Colonic mucosa (tissue), 4 donors: ENCODE data around the gene SLC36A3. TPM values are rescaled to one million over a fixed set of nuclear protein-coding genes. Genes with fewer than 3 reads are reported as not detected.

ENCODE experiments used
- DNase-seq: peaks from one replicate; pipeline ENCODE4 v3.0.0-alpha.2; 2020
- H3K27ac ChIP-seq: fragments of 200-600 bp; one replicate; pipeline ENCODE4 v1.8.0; 2021
- H3K27me3 ChIP-seq: fragments of 200-600 bp; one replicate; pipeline ENCODE4 v1.8.0; 2021
- H3K36me3 ChIP-seq: fragments of 200-600 bp; one replicate; pipeline ENCODE4 v1.8.0; 2021
- H3K4me1 ChIP-seq: fragments of 200-600 bp; one replicate; pipeline ENCODE4 v1.8.0; 2021; ENCODE audit warnings: mild to moderate bottlenecking
- H3K4me3 ChIP-seq: fragments of 200-600 bp; one replicate; pipeline ENCODE4 v1.8.0; 2021
- H3K9ac ChIP-seq, 2 donors: one replicate each; pipeline ENCODE4 v1.7.0; 2013; ENCODE audit warnings: control low read depth in 2 of 2, low read depth in 2 of 2, low read length in 2 of 2
- H3K9me3 ChIP-seq: fragments of 200-600 bp; one replicate; pipeline ENCODE4 v1.8.0; 2021
- intact Hi-C: fragments of 100-400 bp; cut with DNase I; formaldehyde crosslinking; loops from one replicate; pipeline ENCODE4 v1.14.1; 2022
- total RNA-seq, 2 donors: library from RNA; stranded (reverse); fragmentation: NEBNext Ultra II Directional in 1 of 2; extraction: Animal tissue kit (Norgen Biotek cat#: 25700) in 1 of 2; gene quantifications; one replicate each; pipeline ENCODE4 v1.2.1, GENCODE V29; 2021
- TF ChIP-seq, protein P1 (sequence below): fragments of 200-600 bp; IDR thresholded peaks from one replicate; pipeline ENCODE4 v1.8.0; 2022; ENCODE audit warnings: antibody characterized with exemption, mild to moderate bottlenecking
- donor health status: healthy.
- donor health status: DM: no; HTN: no; CAD: no.
- donor health status: DM: no; HTN: no; CAD: no.

SLC36A3 gene
- total RNA-seq, 2 donors from 2014 or later = not detected

DNA sequence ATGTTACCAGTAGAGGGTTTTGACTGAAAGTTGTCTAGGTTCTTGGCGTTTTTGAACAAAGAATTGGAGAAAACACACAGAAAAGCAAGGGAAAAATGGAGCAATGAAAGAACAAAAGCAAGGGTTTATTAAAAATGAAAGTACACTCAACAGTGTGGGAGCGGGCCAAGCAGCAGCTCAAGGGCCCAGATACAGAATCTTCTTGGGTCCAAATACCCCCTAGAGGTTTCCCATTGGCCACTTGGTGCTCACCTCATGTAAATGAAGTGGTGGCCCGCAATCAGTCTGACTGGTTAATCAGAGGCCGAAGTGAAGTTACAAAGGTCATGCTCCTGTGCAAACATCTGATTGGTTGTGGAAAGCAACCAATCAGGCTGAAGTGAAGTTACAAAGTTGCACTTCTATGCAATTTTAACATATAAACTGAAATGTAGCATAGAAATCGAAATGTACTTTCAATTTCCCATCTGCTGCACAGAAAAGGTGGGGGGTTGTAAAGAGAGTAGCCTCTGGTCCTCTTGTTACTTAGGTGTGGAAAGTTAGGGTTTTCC, 52.5 kb downstream of the SLC36A3 start:
- intact Hi-C loops = no loop called here
- no peaks in the 10 kb centered on the region for H3K36me3 ChIP-seq
- no peaks in the 10 kb centered on the region for H3K9me3 ChIP-seq
- H3K9ac ChIP-seq = no peak overlapping the region
- H3K27ac ChIP-seq = peak overlapping the region; percentile 56
- TF ChIP-seq, protein P1, sequence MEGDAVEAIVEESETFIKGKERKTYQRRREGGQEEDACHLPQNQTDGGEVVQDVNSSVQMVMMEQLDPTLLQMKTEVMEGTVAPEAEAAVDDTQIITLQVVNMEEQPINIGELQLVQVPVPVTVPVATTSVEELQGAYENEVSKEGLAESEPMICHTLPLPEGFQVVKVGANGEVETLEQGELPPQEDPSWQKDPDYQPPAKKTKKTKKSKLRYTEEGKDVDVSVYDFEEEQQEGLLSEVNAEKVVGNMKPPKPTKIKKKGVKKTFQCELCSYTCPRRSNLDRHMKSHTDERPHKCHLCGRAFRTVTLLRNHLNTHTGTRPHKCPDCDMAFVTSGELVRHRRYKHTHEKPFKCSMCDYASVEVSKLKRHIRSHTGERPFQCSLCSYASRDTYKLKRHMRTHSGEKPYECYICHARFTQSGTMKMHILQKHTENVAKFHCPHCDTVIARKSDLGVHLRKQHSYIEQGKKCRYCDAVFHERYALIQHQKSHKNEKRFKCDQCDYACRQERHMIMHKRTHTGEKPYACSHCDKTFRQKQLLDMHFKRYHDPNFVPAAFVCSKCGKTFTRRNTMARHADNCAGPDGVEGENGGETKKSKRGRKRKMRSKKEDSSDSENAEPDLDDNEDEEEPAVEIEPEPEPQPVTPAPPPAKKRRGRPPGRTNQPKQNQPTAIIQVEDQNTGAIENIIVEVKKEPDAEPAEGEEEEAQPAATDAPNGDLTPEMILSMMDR = no peak
- H3K4me1 ChIP-seq = peaks cover 6% of the 10 kb centered on the region
- no peak overlapping the region for H3K4me3 ChIP-seq
- peak; percentile 34 for DNase-seq
- no peaks in the 10 kb centered on the region for H3K27me3 ChIP-seq

DNA sequence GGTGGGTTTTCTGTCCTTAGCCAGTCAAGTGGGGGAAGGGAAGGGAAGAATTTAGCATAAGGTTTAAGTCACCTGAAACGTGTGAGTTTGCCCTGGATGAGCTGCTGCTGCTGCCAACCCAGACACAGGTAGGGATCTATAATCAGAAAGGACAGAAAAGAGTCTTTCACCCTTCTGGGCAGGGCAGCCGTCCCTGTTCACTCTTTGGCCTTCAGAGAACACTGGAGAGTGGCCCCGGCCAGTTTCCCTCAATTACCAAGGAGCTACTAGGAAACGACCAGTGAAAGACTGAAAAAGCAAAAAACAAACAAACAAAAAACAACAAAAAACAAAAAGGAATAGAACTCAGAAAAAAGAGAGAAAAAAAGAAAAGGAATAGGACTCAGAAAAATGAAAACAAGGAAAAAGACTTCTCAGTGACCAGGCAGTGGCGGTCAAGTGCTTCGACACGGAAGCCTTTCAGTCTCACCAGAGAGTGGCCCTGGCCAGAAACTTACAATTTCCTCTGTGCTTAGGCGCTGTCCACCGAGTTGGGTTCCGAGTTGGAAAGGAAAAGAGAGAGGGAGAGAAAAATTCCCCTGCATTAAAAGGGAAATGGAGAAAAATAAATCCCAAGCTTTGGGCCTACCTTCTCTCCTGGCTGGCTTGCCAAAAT, 53.1 kb downstream of the SLC36A3 start:
- Histone ChIP-seq H3K36me3 (no peaks in the 10 kb centered on the region), H3K4me1 (peaks cover 6% of the 10 kb centered on the region), H3K9me3 (no peaks in the 10 kb centered on the region), H3K4me3 (no peak overlapping the region), H3K27me3 (no peaks in the 10 kb centered on the region), H3K27ac (no peak overlapping the region), H3K9ac (no peak overlapping the region)
- TF ChIP-seq, protein P1 = no peak
- intact Hi-C loops = no loop called here
- DNase-seq = no peak

DNA sequence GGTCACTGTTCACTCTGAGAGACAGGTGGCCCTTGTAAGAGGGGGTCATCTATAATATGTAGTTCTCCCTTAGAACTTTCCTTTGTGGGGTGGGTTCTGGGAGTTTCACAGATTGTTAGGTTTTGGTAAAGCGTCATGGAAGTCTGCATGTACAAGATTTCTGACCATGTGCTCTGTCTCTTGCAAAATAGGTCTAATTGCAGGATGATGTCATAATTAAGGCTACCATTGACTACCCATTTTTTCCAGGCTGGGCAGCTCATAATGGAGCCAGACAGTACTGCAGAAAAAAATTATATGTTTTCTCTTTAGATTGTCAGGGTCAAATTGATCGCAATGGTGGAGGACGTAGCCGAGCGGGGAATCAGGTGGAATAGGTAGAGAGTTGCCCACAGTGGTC, 54.3 kb downstream of the SLC36A3 start:
- no peaks in the 10 kb centered on the region for H3K27me3 ChIP-seq
- intact Hi-C loops = no loop called here

DNA sequence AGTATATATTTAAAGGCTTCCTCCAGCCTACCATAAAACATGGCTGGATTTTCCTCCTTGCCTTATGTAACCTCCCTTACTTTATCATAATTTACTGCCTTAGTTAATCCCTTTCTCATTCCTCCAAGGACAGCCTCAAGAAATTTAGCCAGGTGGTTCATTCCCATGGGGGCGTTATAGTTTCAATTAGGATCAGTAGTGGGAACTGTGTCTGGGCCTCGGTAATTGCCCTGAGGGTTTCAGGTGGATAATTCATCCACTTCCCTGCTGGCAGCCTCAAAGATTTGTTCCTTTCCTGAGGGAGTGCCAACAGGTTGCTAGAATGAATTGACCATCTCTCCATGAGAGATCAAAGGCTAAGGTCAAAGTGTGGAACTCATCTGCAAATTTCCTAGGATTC, 54.9 kb downstream of the SLC36A3 start:
- H3K36me3 ChIP-seq = no peaks in the 10 kb centered on the region
- peaks cover 2% of the 10 kb centered on the region for H3K4me1 ChIP-seq
- H3K4me3 ChIP-seq = no peak overlapping the region
- H3K27ac ChIP-seq = no peak overlapping the region
- TF ChIP-seq, protein P1 = no peak
- intact Hi-C loops = no loop called here
- H3K9me3 ChIP-seq = no peaks in the 10 kb centered on the region
- no peak overlapping the region for H3K9ac ChIP-seq
- H3K27me3 ChIP-seq = no peaks in the 10 kb centered on the region
- DNase-seq = no peak

More for the DNA sequence above, 54.3 kb downstream of the SLC36A3 start:
- no peaks in the 10 kb centered on the region for H3K36me3 ChIP-seq
- H3K4me3 ChIP-seq = no peak overlapping the region
- no peak overlapping the region for H3K27ac ChIP-seq
- DNase-seq = no peak
- peaks cover 6% of the 10 kb centered on the region for H3K4me1 ChIP-seq
- TF ChIP-seq, protein P1 = no peak
- no peak overlapping the region for H3K9ac ChIP-seq
- H3K9me3 ChIP-seq = no peaks in the 10 kb centered on the region

DNA sequence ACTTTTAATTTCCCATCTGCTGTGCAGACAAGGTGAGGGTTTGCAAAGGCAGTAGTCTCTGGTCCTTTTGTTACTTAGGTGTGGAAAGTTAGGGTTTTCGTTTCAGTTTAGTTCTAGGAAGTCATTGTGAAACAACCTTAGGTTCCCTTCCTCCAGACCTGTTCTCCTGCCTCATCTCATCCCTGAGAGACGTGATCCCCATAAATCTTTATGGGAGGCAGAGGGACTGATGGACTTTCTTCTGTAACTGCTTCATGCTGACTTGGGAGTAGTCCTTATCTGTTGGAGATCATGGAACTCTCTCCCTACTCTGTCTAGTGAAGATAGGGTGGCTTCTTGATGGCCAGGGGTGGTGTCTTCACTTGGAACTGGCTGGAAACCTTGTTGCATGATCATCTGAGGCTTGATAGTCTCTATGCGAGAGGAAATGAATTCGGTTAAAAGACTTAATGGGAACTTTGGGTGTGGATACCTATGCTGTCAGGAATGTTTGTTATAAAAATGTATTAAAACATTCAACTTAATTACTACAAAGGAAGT, 57.8 kb downstream of the SLC36A3 start:
- intact Hi-C loops = no loop called here
- Histone ChIP-seq H3K27ac (no peak overlapping the region), H3K9ac (no peak overlapping the region), H3K4me1 (no peaks in the 10 kb centered on the region), H3K9me3 (no peaks in the 10 kb centered on the region), H3K27me3 (no peaks in the 10 kb centered on the region), H3K36me3 (no peaks in the 10 kb centered on the region), H3K4me3 (no peak overlapping the region)
- DNase-seq = no peak
- TF ChIP-seq, protein P1 = no peak
